Stimulated activated CD8-positive, alpha-beta memory T cell treated with anti-CD3 and anti-CD28 coated beads, Interleukin-4, amount 100 ng/mL, for 24 hours (primary cell): Measurements from ENCODE around the gene SYNE2.
"Not testable (repeated sequence)": the region's sequence is repeated elsewhere in the genome, so short reads cannot be mapped to it uniquely, and the experiment has no call there.

Experiments used
- DNase-seq: peaks from one replicate; pipeline ENCODE4 v3.0.0-alpha.2; 2020; ENCODE audit warnings: low read depth

Gene SYNE2

DNA sequence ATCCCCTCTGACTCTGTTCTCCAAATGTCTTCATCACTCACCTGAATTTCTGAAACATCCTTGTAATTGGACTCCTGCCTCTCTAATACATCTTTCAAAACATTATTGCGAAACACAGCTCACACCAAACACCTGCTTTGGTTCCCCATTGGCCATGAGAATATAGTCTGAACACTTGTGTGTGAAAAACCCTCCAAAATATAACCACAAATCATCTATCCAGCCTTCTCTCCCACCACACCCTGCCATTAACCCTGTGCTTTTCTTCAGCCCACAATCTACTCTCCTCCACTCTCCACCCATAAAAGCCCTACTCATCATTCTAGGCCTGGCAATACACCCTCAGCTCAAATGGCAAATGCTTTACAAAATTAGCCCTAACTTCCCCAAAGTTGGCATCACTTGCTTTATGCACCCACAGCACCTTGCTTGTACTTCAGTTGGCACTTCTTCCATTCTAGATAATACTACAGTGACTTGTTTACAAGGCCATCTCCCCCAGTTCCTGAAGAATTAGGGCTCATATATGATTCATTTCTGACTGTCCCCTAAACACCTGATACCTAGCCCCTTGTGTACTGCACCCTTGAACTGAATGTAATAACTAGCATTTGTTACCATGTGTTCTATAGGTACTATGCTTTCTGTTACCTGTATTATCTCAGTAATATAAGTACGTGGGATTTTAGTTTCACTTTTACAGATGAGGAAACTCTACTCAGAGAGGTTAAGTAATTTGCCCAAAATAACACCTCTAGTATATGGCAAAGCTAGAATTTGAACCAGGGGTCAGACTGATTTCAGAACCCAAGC, 17.3 kb downstream of the SYNE2 start:
- not testable (repeated sequence) for DNase-seq

- not testable (repeated sequence) for DNase-seq
Measured at GRCh38 chr14:63870753-63871037, 17.9 kb downstream of the SYNE2 start.

GRCh38 chr14:63874223-63874622, 21.4 kb downstream of the SYNE2 start:
- no peak for DNase-seq

DNA sequence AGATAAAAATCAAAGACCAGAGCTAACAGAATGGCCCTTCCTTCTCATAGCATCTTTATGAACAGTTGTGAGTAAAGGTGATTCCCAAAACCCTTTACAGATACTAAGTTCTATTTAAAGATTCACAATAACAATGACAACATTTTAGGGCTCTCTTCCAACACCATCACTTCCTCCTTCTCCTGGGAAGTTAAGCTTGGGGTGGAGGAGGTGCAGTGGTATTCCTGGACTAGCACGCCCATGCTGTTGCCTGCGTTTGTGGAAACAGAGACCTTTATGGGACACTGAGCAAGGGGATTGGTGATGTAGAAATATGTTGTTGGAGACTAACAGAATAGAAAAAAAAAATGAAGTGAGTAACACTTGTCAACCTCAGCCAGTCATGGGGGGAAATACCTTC, 22.5 kb downstream of the SYNE2 start:
- DNase-seq, result no peak

DNA sequence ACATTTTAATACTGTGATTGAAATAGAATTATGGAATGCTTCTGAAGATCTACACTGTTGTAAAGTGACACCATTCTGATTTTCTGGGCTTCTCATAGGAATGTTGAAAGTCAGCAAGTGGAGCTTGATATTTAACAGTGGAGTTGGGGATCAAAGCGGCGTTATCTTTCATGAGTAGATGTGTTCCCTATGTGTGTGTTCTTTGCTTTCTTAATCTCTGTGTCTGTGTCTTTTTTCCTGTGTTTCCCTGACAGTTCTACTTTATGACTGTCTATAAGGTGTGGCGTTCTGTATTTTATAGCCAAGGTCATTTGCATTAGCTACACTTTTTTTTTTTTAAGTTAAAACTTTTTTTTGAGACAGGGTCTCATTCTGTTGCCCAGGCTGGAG, 24.7 kb downstream of the SYNE2 start:
- DNase-seq, result no peak

DNA sequence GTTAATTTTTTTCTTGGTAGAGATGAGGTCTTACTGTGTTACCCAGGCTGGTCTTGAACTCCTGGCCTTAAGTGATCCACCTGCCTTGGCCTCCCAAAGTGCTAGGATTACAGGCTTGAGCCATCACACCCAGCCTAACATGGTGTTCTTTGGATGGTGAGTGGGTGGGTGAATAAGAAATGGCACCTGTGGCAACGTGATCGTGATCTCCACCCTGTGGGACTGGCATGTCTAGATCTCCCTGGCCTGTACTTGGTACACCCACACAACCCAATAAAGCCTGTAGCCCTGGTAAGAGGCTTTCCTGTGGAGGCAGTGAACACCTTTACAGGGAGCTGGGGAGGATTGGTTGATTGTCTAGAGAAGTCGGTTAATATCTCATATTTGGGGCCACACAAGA, 25.2 kb downstream of the SYNE2 start:
- DNase-seq, result no peak

GRCh38 chr14:63878792-63879191, 26.0 kb downstream of the SYNE2 start:
- no peak for DNase-seq

- DNase-seq, result no peak
Measured at GRCh38 chr14:63881926-63882325, 29.1 kb downstream of the SYNE2 start.

GRCh38 chr14:63887899-63888298, 35.1 kb downstream of the SYNE2 start:
- no peak for DNase-seq

GRCh38 chr14:63890553-63890952, 37.7 kb downstream of the SYNE2 start:
- no peak for DNase-seq

- no peak for DNase-seq
Measured at GRCh38 chr14:63891148-63891975, 38.6 kb downstream of the SYNE2 start.

GRCh38 chr14:63892265-63892664, 39.5 kb downstream of the SYNE2 start:
- no peak for DNase-seq

- no peak for DNase-seq
Measured at GRCh38 chr14:63893701-63894458, 41.1 kb downstream of the SYNE2 start.

GRCh38 chr14:63895510-63895909, 42.7 kb downstream of the SYNE2 start:
- DNase-seq, result no peak

GRCh38 chr14:63896278-63896720, 43.5 kb downstream of the SYNE2 start:
- DNase-seq, result no peak

GRCh38 chr14:63897721-63898163, 44.9 kb downstream of the SYNE2 start:
- no peak for DNase-seq

GRCh38 chr14:63899953-63900352, 47.1 kb downstream of the SYNE2 start:
- DNase-seq, result no peak

- no peak for DNase-seq
Measured at GRCh38 chr14:63901434-63902085, 48.8 kb downstream of the SYNE2 start.

DNA sequence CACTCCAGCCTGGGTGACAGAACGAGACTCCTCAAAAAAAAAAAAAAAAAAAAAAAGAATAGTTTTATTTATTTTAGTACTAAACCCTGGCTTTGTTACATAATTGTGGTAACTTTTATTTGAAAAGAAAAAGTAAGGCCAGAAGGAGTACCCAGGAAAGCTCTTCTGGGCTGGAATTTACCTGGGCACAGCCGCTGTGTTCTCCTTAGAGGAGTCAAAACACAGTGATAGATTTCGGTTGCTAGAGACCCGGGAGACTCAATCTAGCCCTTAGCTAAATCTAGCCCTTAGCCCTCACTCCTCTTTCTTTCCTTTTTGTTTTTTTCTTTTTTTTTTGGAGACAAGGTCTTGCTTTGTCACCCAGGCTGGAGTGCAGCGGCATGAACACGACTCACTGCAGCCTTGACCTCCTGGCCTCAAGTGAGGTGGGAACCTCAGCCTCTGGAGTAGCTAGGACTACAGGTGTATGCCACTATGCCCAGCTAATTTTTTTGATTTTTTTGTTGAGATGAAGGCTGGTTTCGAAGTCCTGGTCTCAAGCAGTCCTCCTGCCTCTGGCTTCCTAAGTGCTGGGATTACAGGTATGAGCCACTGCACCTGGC, 49.7 kb downstream of the SYNE2 start:
- no peak for DNase-seq

DNA sequence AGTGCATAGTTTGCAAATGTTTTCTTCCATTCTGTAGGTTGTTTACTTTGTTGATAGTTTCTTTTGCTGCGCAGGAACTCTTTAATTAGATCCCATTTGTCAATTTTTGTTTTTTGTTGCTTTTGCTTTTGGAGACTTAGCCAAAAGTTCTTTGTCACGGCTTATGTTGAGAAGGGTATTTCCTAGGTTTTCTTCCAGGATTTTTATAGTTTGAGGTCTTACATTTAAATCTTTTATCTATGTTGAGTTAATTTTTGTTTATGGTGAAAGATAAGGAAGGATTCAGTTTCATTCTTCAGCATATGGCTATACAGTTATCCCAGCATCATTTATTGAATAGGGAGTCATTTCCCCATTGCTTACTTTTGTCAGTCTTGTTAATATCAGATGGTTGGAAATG, 51.9 kb downstream of the SYNE2 start:
- DNase-seq, result no peak

GRCh38 chr14:63905370-63905769, 52.6 kb downstream of the SYNE2 start:
- no peak for DNase-seq
